Naive thymus-derived CD8-positive, alpha-beta T cell (primary cell): ENCODE results near the gene SLC6A6. TPM values are rescaled to one million over a fixed set of nuclear protein-coding genes. Genes with fewer than 3 reads are reported as not detected.
"Not testable (repeated sequence)": the region's sequence is repeated elsewhere in the genome, so short reads cannot be mapped to it uniquely, and the experiment has no call there.

Source experiments
- ATAC-seq, 2 donors: fragments of 150-1000 bp; cut with Tn5 transposase in 1 of 2; sonication (Bioruptor Pico), chemical (Tn5 transposase) in 1 of 2; 1 replicate in 1 of 2; 2 replicates in 1 of 2; pipeline ENCODE4 v1.10.0; 2021; ENCODE audit warnings: mild to moderate bottlenecking in 2 of 2, moderate library complexity in 2 of 2
- POLR2A ChIA-PET: fragments of 350-600 bp; sonication (Branson Sonifier 250); formaldehyde crosslinking; loops from one replicate; lab custom pipeline; 2021; ENCODE audit warnings: antibody characterized with exemption; lab: Charles Lee
- DNase-seq, 10 donors: peaks; one replicate each; pipeline versions ENCODE4 v3.0.0 to v3.0.0-alpha.2; 2020 to 2022
- H3K27ac Mint-ChIP-seq, 10 donors: one replicate each; pipeline ENCODE4 v1.8.0; 2020 to 2022; ENCODE audit warnings: mild to moderate bottlenecking in 10 of 10, mixed read lengths in 10 of 10, moderate library complexity in 4 of 10, inconsistent platforms in 1 of 10
- H3K27me3 Mint-ChIP-seq, 5 donors: one replicate each; pipeline ENCODE4 v1.8.0; 2021 to 2022; ENCODE audit warnings: mixed read lengths in 5 of 5
- H3K36me3 Mint-ChIP-seq, 3 donors: one replicate each; pipeline ENCODE4 v1.8.0; 2020 to 2022; ENCODE audit warnings: mixed read lengths in 3 of 3, mild to moderate bottlenecking in 2 of 3, inconsistent platforms in 1 of 3
- H3K4me1 Mint-ChIP-seq, 4 donors: one replicate each; pipeline ENCODE4 v1.8.0; 2021 to 2022; ENCODE audit warnings: mixed read lengths in 4 of 4
- H3K4me3 Mint-ChIP-seq, 10 donors: one replicate each; pipeline ENCODE4 v1.8.0; 2020 to 2022; ENCODE audit warnings: mild to moderate bottlenecking in 10 of 10, mixed read lengths in 10 of 10, moderate library complexity in 6 of 10, inconsistent platforms in 1 of 10
- H3K9me3 Mint-ChIP-seq, 9 donors: one replicate each; pipeline ENCODE4 v1.8.0; 2020 to 2022; ENCODE audit warnings: mixed read lengths in 9 of 9, mild to moderate bottlenecking in 3 of 9, inconsistent platforms in 1 of 9, moderate library complexity in 1 of 9
- polyA plus RNA-seq, 3 donors: library from polyadenylated mRNA; unstranded; fragments of 300-500 nt; fragmentation: Illumina TruSeq; gene quantifications; one replicate each; pipeline ENCODE4 v1.2.3, GENCODE V29; 2021
- total RNA-seq, 8 experiments: library from RNA in 2 of 8; stranded (reverse) in 2 of 8; gene quantifications; one replicate each; pipeline ENCODE4 v1.2.3 and lab custom pipeline; 2021 to 2026

The SLC6A6 gene
- total and polyA plus RNA-seq, 5 experiments from 2014 or later, result 2.1 to 43.7 (median 5.0) TPM

DNA sequence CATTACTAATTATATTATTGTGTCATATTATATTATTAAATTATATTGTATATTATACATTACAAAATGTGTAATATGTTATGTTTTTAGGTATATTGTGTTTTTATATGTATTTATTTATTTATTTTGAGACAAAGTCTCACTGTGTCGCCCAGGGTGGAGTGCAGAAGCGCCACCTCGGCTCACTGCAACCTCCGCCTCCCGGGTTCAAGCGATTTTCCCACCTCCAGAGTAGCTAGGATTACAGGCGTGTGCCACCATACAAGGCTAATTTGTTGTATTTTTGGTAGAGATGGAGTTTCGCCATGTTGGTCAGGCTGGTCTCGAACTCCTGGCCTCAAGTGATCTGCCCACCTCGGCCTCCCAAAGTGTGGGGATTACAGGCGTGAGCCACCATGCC lies 113.1 kb downstream of the SLC6A6 start:
- H3K27ac Mint-ChIP-seq, H3K36me3 Mint-ChIP-seq, DNase-seq, H3K27me3 Mint-ChIP-seq, H3K9me3 Mint-ChIP-seq, H3K4me1 Mint-ChIP-seq, POLR2A ChIA-PET, ATAC-seq, H3K4me3 Mint-ChIP-seq: not testable (repeated sequence)

DNA sequence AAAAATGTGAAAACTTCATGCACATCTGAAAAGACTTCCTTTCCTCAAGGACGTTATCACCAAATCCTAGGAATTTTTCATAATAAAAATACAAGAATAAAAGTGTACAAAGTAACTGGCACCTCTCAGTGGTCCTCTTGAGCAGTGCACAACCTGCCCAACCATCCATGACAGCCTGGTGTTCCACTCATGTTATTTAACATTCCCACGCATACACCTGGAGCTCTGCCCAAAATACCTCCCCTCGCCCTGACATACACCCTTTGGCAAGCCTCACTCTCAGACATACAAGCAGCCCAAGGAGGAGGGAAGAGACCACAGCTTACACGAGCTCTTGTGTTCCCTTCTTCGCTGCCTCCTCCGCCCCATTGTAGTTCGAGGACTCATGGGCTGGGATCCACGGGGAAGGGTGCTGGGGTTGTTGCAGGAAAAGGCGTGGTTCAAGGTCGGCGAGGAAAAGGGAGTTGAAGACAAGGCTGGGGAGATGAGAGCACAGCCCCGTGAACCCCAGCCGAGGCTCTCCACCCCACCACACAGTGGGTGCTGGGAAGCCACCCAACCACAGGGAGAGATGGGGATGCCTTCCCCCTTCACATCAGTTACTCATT lies 114.4 kb downstream of the SLC6A6 start:
- Mint-ChIP-seq H3K9me3 (no peaks in the 10 kb centered on the region), H3K4me1 (no peaks in the 10 kb centered on the region), H3K36me3 (no peaks in the 10 kb centered on the region), H3K27me3 (peaks cover 0 to 10% (median 0%) of the 10 kb centered on the region in 5 donors), H3K4me3 (no peak overlapping the region), H3K27ac (no peak overlapping the region)
- POLR2A ChIA-PET, result no interaction called here
- no peak for ATAC-seq
- DNase-seq, result no peak

DNA sequence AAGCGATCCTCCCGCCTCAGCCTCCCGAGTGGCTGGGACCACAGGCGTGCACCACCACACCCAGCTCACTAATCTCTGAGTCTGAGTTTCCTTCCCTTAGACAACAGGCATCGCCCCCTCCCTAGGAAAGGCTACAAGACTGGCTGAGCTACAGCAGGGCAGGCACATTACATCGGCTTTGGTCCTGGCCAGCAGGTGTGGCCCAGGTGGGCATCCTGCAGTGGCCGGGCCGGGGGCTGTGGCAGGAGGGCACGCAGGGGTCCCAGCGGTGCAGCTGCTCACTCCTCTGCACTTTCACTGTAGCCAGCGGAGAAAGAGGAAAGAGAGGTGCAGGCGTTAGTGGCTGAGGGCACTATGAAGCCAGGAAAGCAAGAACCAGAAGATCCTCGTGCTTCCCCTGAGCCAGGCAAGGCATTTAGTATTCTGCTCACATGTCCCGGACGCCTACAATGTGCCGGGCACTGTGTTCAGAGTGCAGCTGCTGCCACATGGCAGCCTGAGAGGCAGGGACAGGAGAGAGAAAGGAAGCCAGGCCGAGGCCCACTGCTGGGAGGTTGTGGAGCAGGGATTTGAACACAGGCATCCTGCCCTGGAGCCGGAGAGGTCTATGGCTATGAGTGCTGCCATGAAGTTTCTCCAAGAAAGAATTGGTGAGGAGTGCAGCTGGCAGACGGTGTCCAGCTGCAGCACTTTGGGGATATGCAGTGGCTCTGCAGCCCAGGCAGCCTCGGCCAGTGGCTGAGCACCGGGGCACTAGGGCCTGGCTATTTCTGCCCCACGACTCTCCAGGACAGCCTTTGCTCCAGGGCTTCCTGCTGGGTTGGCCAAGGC lies 115.4 kb downstream of the SLC6A6 start:
- ATAC-seq, result no peak
- Mint-ChIP-seq H3K27me3 (peaks cover 0 to 10% (median 0%) of the 10 kb centered on the region in 5 donors), H3K4me1 (no peaks in the 10 kb centered on the region), H3K27ac (no peak overlapping the region), H3K36me3 (no peaks in the 10 kb centered on the region), H3K9me3 (no peaks in the 10 kb centered on the region), H3K4me3 (no peak overlapping the region)
- POLR2A ChIA-PET, result no interaction called here
- DNase-seq, result no peak

DNA sequence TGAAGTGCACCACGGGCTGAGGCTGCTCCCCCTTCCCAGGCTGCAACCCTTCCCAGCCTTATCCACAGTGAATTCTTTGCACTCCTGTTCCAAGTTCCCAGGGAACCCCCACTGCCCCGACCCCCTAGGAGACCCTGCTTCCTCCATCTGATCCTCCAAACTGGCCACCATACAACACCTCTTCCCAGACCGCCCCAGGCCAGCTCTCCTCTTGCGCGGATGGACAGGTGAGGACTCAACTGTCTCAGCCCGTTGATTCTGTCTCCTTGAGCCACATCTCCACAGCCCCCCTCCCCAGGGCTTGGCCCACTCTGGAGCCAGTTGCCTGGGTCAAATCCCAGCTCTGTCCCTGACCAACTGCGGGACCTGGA lies 116.0 kb downstream of the SLC6A6 start:
- Mint-ChIP-seq H3K4me1 (no peaks in the 10 kb centered on the region), H3K27ac (no peak overlapping the region), H3K36me3 (no peaks in the 10 kb centered on the region), H3K27me3 (peaks cover 0 to 10% (median 3%) of the 10 kb centered on the region in 5 donors), H3K9me3 (no peaks in the 10 kb centered on the region), H3K4me3 (no peak overlapping the region)
- DNase-seq (no peak), ATAC-seq (no peak)
- POLR2A ChIA-PET, result no interaction called here

DNA sequence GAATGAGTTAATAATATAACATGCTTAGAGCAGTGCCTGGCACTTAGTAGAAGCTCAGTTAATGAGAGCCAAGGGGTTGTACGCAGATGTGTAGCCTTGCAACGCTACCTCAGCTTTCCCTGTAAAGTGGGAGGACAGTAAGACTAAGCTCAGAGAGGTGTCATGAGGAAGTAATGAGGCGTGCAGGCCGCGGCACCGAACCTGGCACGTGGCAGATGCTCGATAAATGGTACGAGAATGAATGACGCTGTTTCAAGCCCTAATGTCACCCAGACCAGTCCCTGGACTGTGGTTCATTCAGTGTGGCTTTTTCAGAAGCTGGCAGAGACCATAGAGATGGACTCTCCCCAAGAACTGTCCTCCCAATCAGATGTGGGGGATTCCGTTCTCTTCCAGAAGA lies 116.5 kb downstream of the SLC6A6 start:
- no peaks in the 10 kb centered on the region for H3K36me3 Mint-ChIP-seq
- H3K4me3 Mint-ChIP-seq, result no peak overlapping the region
- peaks cover 0 to 10% (median 3%) of the 10 kb centered on the region in 5 donors for H3K27me3 Mint-ChIP-seq
- no peak for ATAC-seq
- no peak for DNase-seq
- H3K9me3 Mint-ChIP-seq, result no peaks in the 10 kb centered on the region
- no peaks in the 10 kb centered on the region for H3K4me1 Mint-ChIP-seq
- POLR2A ChIA-PET, result no interaction called here
- no peak overlapping the region for H3K27ac Mint-ChIP-seq

DNA sequence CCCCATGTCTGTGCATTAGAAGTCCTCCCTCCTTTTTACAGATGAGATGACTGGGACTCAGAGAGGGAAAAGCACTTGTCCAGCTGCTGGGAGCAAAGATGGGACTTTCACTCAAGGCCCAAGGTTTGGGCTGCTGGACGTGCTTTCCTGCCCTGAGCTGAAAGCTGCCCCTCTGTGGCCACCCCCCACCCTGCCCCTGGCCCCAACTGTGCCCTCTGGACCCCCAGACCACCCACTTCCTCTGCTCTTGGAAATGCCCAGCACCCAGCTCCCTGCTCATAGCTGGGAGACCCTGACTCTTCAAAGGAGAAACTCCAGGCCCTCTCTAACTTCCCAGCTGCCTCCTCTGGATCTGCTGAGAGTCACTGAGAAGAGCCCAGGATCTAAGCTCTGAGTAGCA lies 117.0 kb downstream of the SLC6A6 start:
- Mint-ChIP-seq H3K4me3 (no peak overlapping the region), H3K27ac (no peak overlapping the region), H3K9me3 (no peaks in the 10 kb centered on the region), H3K27me3 (peaks cover 0 to 10% (median 3%) of the 10 kb centered on the region in 5 donors), H3K4me1 (no peaks in the 10 kb centered on the region), H3K36me3 (no peaks in the 10 kb centered on the region)
- ATAC-seq, result no peak
- POLR2A ChIA-PET, result no interaction called here
- DNase-seq, result no peak

DNA sequence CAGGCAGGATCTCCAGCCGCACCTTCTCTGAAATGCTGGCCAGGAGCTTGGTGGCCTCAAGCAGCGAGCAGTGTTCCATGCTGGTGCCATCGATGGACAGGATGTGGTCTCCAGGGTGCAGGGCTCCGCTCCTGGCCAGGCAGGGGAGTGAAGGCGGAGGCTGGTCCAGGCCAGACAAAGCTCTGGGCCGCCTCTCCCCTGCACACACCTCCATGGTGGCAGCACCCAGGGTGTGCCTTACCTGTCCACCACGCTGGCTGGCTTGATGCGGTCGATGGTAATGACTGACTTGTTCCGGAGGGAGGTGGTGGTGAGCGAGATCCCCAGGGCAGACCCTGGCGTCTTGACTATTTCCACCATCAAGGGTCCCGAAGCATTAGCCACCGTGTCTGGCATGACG lies 117.7 kb downstream of the SLC6A6 start:
- Mint-ChIP-seq H3K27ac (no peak overlapping the region), H3K4me3 (no peak overlapping the region), H3K27me3 (peaks cover 0 to 10% (median 4%) of the 10 kb centered on the region in 5 donors), H3K9me3 (no peaks in the 10 kb centered on the region), H3K4me1 (no peaks in the 10 kb centered on the region), H3K36me3 (no peaks in the 10 kb centered on the region)
- no peak for ATAC-seq
- no peak for DNase-seq
- POLR2A ChIA-PET, result no interaction called here

DNA sequence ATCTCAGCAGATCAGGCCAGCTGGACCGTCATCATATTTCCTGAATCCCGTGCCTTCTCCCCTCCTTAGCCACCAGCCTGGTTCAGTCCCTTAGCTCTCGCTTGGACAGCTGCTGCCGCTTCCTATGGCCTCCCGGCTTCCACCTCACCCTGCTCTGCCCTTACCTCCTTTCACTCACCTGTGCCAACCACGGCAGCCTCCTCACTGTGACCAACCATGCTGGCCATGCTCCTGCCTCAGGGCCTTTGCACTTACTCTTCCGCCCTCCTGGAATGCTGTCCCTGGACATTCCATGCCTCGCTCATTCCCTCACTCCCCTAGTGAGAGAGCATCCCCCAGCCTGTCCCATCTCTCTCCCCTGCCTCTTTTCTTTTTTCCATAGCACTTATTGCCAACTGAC lies 118.6 kb downstream of the SLC6A6 start:
- Mint-ChIP-seq H3K27me3 (peaks cover 0 to 10% (median 4%) of the 10 kb centered on the region in 5 donors), H3K9me3 (no peaks in the 10 kb centered on the region), H3K4me1 (no peaks in the 10 kb centered on the region), H3K36me3 (no peaks in the 10 kb centered on the region), H3K27ac (no peak overlapping the region), H3K4me3 (no peak overlapping the region)
- ATAC-seq (no peak), DNase-seq (no peak)
- POLR2A ChIA-PET, result no interaction called here

DNA sequence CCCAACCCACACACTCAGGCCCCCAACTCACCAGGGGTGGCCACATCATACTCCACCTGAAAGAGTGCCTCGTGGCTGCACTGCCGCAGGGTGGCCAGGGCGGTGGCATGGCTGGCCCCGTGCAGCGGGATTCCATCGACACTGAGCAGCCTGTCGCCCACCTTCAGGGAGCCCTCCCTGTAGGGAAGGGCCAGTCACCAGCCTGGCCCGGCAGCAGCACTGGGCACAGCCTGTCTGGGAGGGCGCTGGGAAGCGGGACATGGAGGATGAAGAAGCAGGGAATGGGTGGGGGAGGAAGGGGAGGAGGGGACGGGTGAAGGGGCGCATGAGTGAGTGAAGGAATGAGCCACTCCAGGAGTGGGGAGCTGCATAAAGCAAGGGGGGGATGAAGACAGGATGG lies 119.2 kb downstream of the SLC6A6 start:
- peaks cover 0 to 10% (median 4%) of the 10 kb centered on the region in 5 donors for H3K27me3 Mint-ChIP-seq
- no peak overlapping the region for H3K4me3 Mint-ChIP-seq
- ATAC-seq (no peak), DNase-seq (no peak)
- no peaks in the 10 kb centered on the region for H3K4me1 Mint-ChIP-seq
- POLR2A ChIA-PET, result no interaction called here
- H3K27ac Mint-ChIP-seq, result no peak overlapping the region
- no peaks in the 10 kb centered on the region for H3K9me3 Mint-ChIP-seq
- no peaks in the 10 kb centered on the region for H3K36me3 Mint-ChIP-seq

DNA sequence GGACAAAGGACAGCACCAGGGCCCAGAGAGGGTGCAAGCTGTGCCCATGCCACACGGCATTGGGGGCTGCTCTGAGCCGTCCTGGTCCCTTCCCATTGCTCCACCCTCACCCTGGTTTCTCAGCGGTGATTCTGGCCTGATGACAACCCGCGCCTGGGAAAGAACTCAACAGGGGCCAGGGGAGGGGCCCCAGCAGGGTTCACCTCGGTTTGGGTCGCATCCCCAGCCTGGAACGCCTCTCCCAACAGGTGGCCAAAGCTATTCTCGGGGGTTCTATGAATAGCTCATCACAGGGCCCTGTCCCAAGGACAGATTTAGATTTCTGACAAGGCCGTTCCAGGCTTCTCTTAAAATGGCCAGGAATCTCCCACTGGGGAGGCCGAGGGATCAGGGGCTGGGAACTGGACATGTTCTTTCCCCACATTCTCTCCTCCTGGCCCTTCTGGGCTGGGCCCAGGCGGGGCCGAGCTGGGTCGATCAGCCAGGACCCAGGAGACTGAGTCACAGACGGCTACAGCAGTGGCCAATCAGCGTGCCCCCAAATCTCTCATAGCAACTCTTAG lies 119.8 kb downstream of the SLC6A6 start:
- Mint-ChIP-seq H3K27me3 (peaks cover 0 to 10% (median 4%) of the 10 kb centered on the region in 5 donors), H3K36me3 (no peaks in the 10 kb centered on the region), H3K27ac (no peak overlapping the region), H3K4me1 (no peaks in the 10 kb centered on the region), H3K4me3 (no peak overlapping the region), H3K9me3 (no peaks in the 10 kb centered on the region)
- ATAC-seq (no peak), DNase-seq (peak in 1 of 10 donors; percentile 50)
- POLR2A ChIA-PET, result no interaction called here

DNA sequence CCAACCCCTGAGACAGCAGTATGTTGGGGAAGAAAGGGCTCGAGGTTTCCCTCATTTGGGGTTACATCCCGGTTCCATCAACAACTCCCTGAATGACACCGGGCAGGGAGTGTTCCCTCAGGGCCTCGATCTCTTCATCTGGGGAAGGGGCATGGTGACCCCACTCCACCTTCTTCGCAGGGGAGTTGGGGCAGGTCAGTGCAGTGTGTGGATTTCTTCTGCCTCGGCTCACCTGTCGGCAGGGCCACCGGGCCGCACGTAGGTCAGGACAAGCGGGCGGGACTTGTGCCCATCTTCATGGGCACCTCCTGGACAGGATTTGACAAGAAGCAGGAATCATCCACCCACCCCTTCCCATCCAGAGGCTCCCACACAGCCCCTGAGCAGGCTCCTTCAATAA lies 120.4 kb downstream of the SLC6A6 start:
- H3K27me3 Mint-ChIP-seq, result peaks cover 0 to 10% (median 4%) of the 10 kb centered on the region in 5 donors
- POLR2A ChIA-PET, result no interaction called here
- H3K9me3 Mint-ChIP-seq, result no peaks in the 10 kb centered on the region
- no peak overlapping the region for H3K4me3 Mint-ChIP-seq
- no peaks in the 10 kb centered on the region for H3K4me1 Mint-ChIP-seq
- ATAC-seq (no peak), DNase-seq (no peak)
- H3K36me3 Mint-ChIP-seq, result no peaks in the 10 kb centered on the region
- no peak overlapping the region for H3K27ac Mint-ChIP-seq

DNA sequence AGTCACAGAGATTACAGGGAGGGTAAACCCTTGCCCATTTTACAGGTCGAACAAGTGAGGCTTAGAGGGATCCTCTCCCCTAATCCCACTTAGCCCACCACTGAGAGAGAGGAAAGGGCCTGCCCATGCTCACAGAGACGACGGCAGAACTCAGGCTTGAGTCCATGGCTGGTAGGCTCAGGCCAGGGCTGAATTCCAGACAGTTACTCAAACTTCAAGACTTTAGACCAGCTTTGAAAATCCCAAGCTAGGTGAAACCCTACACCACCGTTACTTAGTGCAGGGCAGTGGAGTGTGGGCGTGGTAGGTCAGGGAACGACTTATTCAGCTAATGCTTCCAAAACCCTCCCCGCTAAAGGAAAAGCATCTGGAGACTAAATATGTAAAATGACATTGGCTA lies 121.4 kb downstream of the SLC6A6 start:
- POLR2A ChIA-PET, result no interaction called here
- Mint-ChIP-seq H3K9me3 (no peaks in the 10 kb centered on the region), H3K4me1 (no peaks in the 10 kb centered on the region), H3K27me3 (peaks cover 0 to 10% (median 5%) of the 10 kb centered on the region in 5 donors), H3K36me3 (no peaks in the 10 kb centered on the region), H3K27ac (no peak overlapping the region), H3K4me3 (no peak overlapping the region)
- ATAC-seq (no peak), DNase-seq (no peak)

DNA sequence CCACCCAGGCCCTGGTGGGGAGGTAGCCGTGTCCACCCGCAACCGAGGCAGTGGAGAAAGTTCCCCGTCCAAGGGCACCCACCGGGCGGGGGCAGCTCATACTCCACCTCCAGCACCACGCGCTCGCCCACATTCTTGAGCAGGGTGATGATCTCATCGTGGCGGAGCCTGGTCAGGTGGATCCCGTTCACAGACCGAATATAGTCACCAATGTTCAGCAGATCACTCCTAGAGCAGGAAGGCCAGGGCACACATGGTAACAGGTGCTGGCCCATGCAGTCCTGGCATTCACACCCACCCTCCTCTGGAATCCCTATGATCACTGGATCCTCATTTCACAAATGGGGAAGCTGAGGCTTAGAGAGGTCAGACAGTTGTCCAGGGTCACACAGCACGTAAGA lies 121.9 kb downstream of the SLC6A6 start:
- ATAC-seq (no peak), DNase-seq (no peak)
- Mint-ChIP-seq H3K9me3 (no peaks in the 10 kb centered on the region), H3K4me3 (no peak overlapping the region), H3K27ac (no peak overlapping the region), H3K4me1 (no peaks in the 10 kb centered on the region), H3K27me3 (peaks cover 0 to 10% (median 5%) of the 10 kb centered on the region in 5 donors), H3K36me3 (no peaks in the 10 kb centered on the region)
- POLR2A ChIA-PET, result no interaction called here
